NT2/D1 (cell line): Measurements from ENCODE around the gene FGF3.
A peak's percentile ranks its signal among the peaks of the same experiment; 100 is the strongest.

ENCODE experiments used
- DNase-seq: peaks from one replicate; pipeline ENCODE4 v3.0.0-alpha.2; 2011; ENCODE audit warnings: low read depth, low spot score
- H3K27me3 ChIP-seq: 2 replicates; pipeline ENCODE4 v1.6.0; 2011; ENCODE audit warnings: mild to moderate bottlenecking; ENCODE audit not compliant: insufficient read length, insufficient read depth
- H3K36me3 ChIP-seq: 2 replicates; pipeline ENCODE4 v1.6.1; 2011; ENCODE audit warnings: mild to moderate bottlenecking, low read length, mixed read lengths; ENCODE audit not compliant: insufficient read depth, insufficient read length
- H3K4me1 ChIP-seq: 2 replicates; pipeline ENCODE4 v1.5.1; 2011; ENCODE audit not compliant: insufficient read depth, insufficient read length
- H3K4me3 ChIP-seq: 2 replicates; pipeline ENCODE4 v1.5.1; 2011; ENCODE audit warnings: low read depth; ENCODE audit not compliant: insufficient read length
- H3K9ac ChIP-seq: 2 replicates; pipeline ENCODE4 v1.6.0; 2011; ENCODE audit warnings: low read depth; ENCODE audit not compliant: insufficient read length
- H3K9me3 ChIP-seq: 2 replicates; pipeline ENCODE4 v1.5.1; 2011; ENCODE audit warnings: mild to moderate bottlenecking, low read length; ENCODE audit not compliant: insufficient read depth
- SUZ12 ChIP-seq: IDR thresholded peaks from 2 replicates; pipeline ENCODE4 v1.6.1; 2011; ENCODE audit not compliant: insufficient read length, insufficient read depth; ENCODE audit errors: extremely low read depth
- YY1 ChIP-seq: IDR thresholded peaks from 2 replicates; pipeline ENCODE4 v1.6.1; 2011; ENCODE audit not compliant: insufficient read length, insufficient read depth
- ZNF274 ChIP-seq: IDR thresholded peaks from 2 replicates; pipeline ENCODE4 v1.6.1; 2011; ENCODE audit warnings: mild to moderate bottlenecking, low read depth, low read length

Gene FGF3

DNA sequence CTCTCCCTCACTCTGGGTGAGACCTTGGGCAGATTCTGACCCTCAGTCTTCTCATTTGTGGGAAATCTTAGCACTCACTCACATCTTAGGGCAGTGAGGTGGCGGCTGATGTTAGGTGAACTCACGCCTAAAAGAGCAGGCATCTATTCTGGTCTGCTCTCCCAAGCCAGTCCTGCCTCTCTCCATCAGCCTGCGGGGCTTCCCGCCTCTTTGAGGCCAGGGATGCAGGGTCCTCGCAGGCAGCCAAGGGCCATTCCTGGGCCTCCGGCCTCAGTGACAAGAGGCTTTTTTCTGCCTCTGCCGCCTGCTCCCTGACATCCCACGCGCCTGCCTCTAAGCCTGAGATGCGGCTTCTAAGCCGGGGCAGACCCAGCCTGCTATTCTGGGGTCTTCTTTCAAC is 30.3 kb downstream of the FGF3 start:
- H3K4me3 ChIP-seq: no peak overlapping the region
- H3K36me3 ChIP-seq: no peaks in the 10 kb centered on the region
- H3K27me3 ChIP-seq: no peaks in the 10 kb centered on the region
- no peaks in the 10 kb centered on the region for H3K9me3 ChIP-seq
- H3K4me1 ChIP-seq: peaks cover 11% of the 10 kb centered on the region
- H3K9ac ChIP-seq: no peak overlapping the region
- no peak for DNase-seq
- no peak for TF ChIP-seq YY1
- TF ChIP-seq SUZ12: no peak
- no peak for TF ChIP-seq ZNF274

DNA sequence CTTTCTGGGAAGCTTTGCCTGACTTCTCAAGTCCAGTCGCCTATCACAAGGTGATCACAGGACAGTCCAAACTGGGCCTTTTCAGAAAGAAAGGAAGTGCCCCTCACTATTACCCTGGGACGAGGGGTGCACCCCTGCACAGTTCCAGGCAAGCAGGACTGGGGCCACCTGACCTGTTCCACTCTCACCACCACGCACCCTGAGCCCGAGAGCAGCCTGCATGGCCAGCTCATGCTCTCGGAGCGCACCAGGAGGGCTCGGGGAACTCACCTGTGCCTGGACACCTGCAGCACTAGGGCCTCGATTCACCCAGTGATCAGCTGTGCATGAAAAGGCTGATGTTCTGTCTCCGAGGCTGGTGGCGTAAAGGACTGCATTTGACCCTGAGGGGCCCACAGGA is 31.3 kb downstream of the FGF3 start:
- Histone ChIP-seq H3K4me3 (no peak overlapping the region), H3K9me3 (no peaks in the 10 kb centered on the region), H3K9ac (no peak overlapping the region), H3K4me1 (peaks cover 11% of the 10 kb centered on the region), H3K36me3 (no peaks in the 10 kb centered on the region), H3K27me3 (no peaks in the 10 kb centered on the region)
- no peak for DNase-seq
- TF ChIP-seq ZNF274 (no peak), SUZ12 (no peak), YY1 (no peak)

DNA sequence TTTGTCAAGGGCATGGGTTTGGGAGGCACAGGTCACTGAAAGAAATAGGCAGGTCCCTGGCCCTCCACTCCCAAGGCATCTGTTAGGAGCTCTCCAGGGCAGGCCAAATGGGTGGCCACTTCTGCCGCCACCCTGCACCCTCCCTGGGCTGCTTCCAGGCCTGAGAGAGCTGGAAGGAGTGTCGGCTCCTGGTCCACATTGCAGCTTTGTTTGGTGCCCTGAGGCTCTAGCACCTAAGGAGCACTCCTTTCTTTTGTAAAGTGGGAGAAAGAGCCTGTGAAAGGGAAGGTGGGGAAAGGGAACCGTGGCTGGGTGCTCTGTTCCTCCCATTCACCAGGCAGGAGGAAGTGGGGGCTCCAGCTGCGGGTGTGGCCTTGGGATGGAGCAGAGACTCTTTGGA is 31.8 kb downstream of the FGF3 start:
- no peaks in the 10 kb centered on the region for H3K27me3 ChIP-seq
- no peaks in the 10 kb centered on the region for H3K9me3 ChIP-seq
- no peaks in the 10 kb centered on the region for H3K36me3 ChIP-seq
- no peak overlapping the region for H3K9ac ChIP-seq
- peaks cover 11% of the 10 kb centered on the region for H3K4me1 ChIP-seq
- TF ChIP-seq ZNF274 (no peak), SUZ12 (no peak), YY1 (no peak)
- DNase-seq: no peak
- H3K4me3 ChIP-seq: no peak overlapping the region

DNA sequence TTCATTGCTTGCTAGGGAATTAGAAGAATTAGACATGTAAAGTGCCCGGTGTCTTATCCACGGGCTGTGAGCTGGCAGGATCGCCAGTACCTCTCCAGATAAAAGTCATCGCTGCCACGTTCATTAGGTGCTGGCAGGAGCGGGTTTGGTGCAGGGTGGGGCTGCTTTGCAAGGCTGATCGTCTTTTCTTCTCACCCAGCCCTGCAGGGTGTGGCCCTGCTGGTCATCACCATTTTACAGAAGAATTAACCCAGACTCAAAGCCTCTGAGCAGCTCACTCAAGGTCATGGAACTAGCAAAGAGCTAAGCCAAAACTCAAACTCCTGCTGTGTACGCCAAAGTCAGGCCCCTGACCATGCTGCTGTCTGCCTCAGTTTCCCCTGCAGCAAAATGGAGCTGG is 38.0 kb downstream of the FGF3 start:
- Histone ChIP-seq H3K36me3 (no peaks in the 10 kb centered on the region), H3K27me3 (peaks cover 8% of the 10 kb centered on the region), H3K9me3 (no peaks in the 10 kb centered on the region), H3K4me3 (no peak overlapping the region), H3K9ac (no peak overlapping the region), H3K4me1 (peaks cover 3% of the 10 kb centered on the region)
- TF ChIP-seq SUZ12 (no peak), YY1 (no peak), ZNF274 (no peak)
- DNase-seq: no peak

DNA sequence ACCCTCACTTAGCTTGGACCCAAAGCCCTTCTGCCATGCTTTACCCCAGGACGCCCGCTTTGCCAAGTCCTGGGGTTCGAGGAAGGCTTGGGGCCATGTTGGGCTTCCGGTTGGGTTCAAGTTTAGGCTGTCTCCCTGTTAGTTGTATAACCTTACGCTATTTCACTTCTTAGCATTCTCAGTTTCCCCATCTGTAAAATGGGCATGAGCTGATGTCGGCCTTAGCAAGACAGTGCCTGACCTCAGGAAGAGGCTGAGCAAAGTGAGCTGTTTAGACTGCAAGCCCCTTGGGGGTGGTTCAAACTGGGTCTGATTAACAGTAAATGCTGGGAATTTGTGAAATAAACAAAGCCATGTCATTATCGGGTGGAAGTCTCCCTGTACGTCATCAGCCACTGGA is 40.8 kb downstream of the FGF3 start:
- Histone ChIP-seq H3K9me3 (no peaks in the 10 kb centered on the region), H3K4me3 (no peak overlapping the region), H3K36me3 (no peaks in the 10 kb centered on the region), H3K4me1 (peaks cover 11% of the 10 kb centered on the region), H3K9ac (no peak overlapping the region), H3K27me3 (peaks cover 29% of the 10 kb centered on the region)
- no peak for DNase-seq
- TF ChIP-seq YY1: no peak
- TF ChIP-seq SUZ12: no peak
- TF ChIP-seq ZNF274: no peak

DNA sequence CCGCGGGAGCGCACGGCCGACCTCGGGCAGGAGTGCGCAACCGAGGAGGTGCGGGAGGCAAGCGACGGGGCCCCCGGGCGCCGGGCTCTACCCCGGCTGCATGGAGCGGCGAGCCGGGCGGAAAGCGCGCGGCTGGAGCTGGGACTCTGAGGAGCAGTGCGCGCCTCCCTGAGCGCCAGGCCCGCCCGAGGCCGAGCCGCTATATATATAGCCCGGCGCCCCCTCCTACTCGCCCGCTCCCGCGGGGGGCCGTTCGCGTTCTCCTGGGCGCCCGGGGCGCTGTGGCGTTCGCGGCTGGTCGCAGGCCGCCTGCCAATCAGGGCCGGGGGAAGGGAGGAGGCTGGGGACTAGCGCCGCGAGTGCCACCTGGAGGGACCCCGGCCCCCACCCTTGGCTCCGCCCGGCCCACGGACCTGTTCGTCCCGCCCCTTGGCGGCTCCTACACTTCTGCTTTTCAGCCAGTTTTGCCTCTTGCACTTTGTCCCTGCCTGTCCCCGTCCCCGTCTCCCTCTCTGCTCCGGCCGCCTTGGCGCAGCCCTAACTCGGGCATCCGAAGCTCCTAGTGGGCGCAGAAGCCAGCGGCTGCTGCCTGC is 44.0 kb downstream of the FGF3 start, which contains the start of gene FGF4:
TSS of gene FGF4 (minus strand) at position 179 of the 593 bp plus-strand sequence. CDS start 257 bp downstream, outside the sequence.
- DNase-seq: no peak
- Histone ChIP-seq H3K36me3 (no peaks in the 10 kb centered on the region), H3K4me1 (peaks cover 17% of the 10 kb centered on the region), H3K4me3 (peak within 1 kb of the TSS; percentile 65), H3K9me3 (no peaks in the 10 kb centered on the region), H3K9ac (peak within 1 kb of the TSS; percentile 79), H3K27me3 (peaks cover 30% of the 10 kb centered on the region)
- no peak for TF ChIP-seq YY1
- no peak for TF ChIP-seq ZNF274
- TF ChIP-seq SUZ12: no peak

DNA sequence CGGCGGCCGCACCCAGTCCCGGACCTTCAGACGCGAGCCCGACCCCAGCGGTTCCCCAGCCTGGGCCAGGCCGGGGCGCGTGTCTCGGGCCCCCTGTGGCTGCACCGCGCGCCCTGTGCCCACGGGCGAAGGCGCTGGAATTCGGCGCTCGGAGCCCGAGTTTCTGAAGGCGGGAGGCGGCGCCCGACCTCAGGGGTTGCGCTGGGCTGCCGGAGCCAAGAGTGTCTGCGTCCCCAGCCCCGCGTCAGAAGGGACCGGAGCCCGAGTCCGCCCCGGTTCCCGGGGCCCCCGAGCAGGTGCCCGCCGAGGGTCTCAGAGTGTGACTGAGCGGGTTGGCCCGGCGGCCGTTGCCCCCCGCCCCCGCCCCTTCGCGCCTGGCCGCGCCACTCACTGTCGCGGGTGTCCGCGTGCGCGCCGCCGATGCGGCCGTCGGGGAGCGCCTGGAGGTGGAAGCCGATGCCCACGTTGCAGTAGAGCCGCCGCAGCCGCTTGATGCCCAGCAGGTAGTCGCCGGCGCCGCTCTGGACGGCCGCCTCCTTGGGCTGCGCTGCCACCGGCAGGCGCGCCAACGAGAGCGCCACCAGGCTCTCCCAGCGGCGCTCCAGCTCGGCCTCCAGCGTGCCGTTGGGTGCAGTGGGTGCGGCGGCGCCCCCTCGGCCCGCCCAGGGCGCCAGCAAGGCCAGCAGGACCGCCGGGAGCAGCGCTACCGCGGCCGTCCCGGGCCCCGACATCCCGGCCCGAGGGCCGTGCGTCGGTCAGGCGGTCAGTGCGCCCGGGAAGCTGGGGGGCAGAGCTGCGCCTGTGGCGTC is 44.7 kb downstream of the FGF3 start:
- Histone ChIP-seq H3K27me3 (peaks cover 30% of the 10 kb centered on the region), H3K4me3 (peak overlapping the region; percentile 65), H3K9ac (peak overlapping the region; percentile 79), H3K36me3 (no peaks in the 10 kb centered on the region), H3K4me1 (peaks cover 17% of the 10 kb centered on the region), H3K9me3 (no peaks in the 10 kb centered on the region)
- TF ChIP-seq YY1 (no peak), SUZ12 (no peak), ZNF274 (no peak)
- no peak for DNase-seq
